ENCODE data around the gene CCKAR. TPM values are rescaled to one million over a fixed set of nuclear protein-coding genes. Genes with fewer than 3 reads are reported as not detected.

CCKAR gene
- total RNA-seq, 2 experiments from 2014 or later = not detected

DNA sequence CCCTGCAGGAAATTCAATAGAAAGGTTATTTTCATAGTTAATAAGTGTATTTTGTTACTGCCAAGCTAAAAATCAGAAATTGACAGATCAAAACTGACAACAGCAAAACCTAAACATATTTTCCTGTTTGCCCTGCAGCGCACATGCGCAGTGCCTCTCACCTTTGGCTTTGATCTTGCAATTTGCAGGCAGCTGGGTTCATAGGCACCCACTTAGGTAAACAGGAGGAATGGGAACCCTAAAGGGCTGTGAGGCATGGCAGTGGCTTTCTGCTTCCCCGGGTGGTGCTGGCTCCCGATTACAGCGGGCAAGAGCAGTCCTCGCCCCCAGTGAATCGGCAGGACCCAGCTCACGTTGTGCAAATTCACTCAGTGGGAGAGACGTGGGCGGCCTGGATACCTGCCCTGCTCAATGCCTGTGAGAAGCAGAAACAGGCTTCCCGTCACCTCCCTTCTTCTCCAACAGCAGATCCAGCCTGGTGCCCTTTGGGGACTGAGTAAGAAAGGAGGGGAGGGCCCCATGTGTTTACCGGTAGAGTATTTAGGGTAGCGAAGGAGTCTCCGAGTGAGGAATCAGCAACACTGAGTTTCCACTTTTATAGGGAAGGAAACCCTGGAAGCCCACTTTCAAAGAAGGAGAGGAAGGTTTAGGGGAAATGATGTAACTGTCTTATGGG, 25.7 kb downstream of the CCKAR start:
- H3K4me3 Mint-ChIP-seq = no peak overlapping the region
- H3K36me3 Mint-ChIP-seq (ENCODE audit: low read depth) = no peaks in the 10 kb centered on the region
- H3K27ac Mint-ChIP-seq = no peak overlapping the region
- POLR2A ChIA-PET = no interaction called here
- CTCF ChIA-PET = no interaction called here
- H3K9me3 Mint-ChIP-seq = no peaks in the 10 kb centered on the region
- H3K27me3 Mint-ChIP-seq = no peaks in the 10 kb centered on the region
- peaks cover under 1% of the 10 kb centered on the region for H3K4me1 Mint-ChIP-seq
- no peak for DNase-seq

DNA sequence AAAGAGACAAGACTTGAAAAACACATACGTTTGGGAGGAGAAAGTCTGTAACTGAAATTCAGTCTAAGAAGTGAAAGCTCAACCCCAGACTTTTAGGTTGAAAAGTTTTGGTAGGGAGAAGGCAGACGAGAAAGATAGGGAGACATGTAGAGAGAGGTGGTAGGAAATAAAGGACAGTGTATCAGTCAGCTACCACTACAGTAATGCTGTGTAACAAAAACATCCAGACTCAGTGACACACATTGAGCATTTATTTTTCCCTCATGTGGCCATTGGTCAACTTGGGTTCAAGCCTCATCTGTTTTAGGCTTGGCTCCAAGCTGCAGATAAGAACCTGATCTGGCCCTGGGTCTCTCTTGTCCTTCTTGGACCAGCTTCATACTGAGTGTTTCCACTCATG, 26.9 kb downstream of the CCKAR start:
- H3K4me1 Mint-ChIP-seq = peaks cover 7% of the 10 kb centered on the region
- POLR2A ChIA-PET = no interaction called here
- DNase-seq = no peak
- no peaks in the 10 kb centered on the region for H3K27me3 Mint-ChIP-seq
- H3K27ac Mint-ChIP-seq = no peak overlapping the region
- CTCF ChIA-PET = interaction anchor here (0.8 kb wide), 1 partner anchor 15 kb away, joined by 3 read pairs; no protein-coding TSS in a partner anchor
- H3K9me3 Mint-ChIP-seq = no peaks in the 10 kb centered on the region
- no peaks in the 10 kb centered on the region for H3K36me3 Mint-ChIP-seq (ENCODE audit: low read depth)
- H3K4me3 Mint-ChIP-seq = no peak overlapping the region

- CTCF ChIA-PET = interaction anchor here (0.8 kb wide), 1 partner anchor 15 kb away, joined by 3 read pairs; no protein-coding TSS in a partner anchor
- POLR2A ChIA-PET = no interaction called here
- no peaks in the 10 kb centered on the region for H3K9me3 Mint-ChIP-seq
Measured at GRCh38 chr4:26462874-26463273, 27.4 kb downstream of the CCKAR start.

GRCh38 chr4:26459756-26460530, 30.3 kb downstream of the CCKAR start:
- POLR2A ChIA-PET = no interaction called here
- Mint-ChIP-seq H3K9me3 (no peaks in the 10 kb centered on the region), H3K4me3 (no peak overlapping the region), H3K4me1 (peaks cover 22% of the 10 kb centered on the region), H3K27ac (no peak overlapping the region), H3K36me3 (ENCODE audit: low read depth) (no peaks in the 10 kb centered on the region), H3K27me3 (no peaks in the 10 kb centered on the region)
- DNase-seq = no peak
- CTCF ChIA-PET = interaction anchor here (1.3 kb wide), 1 partner anchor 8 kb away, joined by 4 read pairs; no protein-coding TSS in a partner anchor

More at GRCh38 chr4:26462874-26463273, 27.4 kb downstream of the CCKAR start:
- Mint-ChIP-seq H3K36me3 (ENCODE audit: low read depth) (no peaks in the 10 kb centered on the region), H3K27me3 (no peaks in the 10 kb centered on the region), H3K27ac (no peak overlapping the region), H3K4me3 (no peak overlapping the region), H3K4me1 (peaks cover 12% of the 10 kb centered on the region)
- no peak for DNase-seq

DNA sequence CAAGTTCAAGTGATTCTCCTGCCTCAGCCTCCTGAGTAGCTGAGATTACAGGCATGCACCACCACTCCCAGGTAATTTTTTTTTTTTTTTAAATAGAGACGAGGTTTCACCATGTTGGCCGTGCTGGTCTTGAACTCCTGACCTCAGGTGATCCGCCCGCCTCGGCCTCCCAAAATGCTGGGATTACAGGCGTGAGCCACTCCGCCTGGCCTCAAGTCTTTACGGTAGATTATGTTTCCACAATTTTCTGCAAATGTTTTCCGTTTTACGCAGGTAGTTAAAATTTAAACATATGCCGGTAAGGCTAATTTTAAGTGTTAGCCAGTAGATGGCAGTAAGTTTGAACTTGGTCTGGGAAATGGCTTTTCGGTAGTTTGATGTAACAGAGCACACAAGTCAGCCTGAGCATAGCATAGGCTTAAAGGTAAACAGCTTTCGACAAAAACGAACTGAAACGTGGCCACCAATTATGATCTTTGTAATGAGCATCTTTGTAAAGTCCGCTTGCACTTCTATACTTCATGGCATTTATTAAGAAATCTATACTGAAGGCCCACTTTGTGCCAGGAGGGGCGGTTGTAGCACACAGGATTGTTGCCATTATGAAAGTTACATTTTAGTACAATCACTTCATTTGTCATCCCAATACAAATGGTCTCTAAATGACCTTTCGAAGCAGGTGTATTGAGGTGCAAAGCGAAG, 31.1 kb downstream of the CCKAR start:
- peaks cover 22% of the 10 kb centered on the region for H3K4me1 Mint-ChIP-seq
- peak; percentile 21 for DNase-seq
- H3K27ac Mint-ChIP-seq = no peak overlapping the region
- no peaks in the 10 kb centered on the region for H3K27me3 Mint-ChIP-seq
- ChIA-PET POLR2A (no interaction called here), CTCF (interaction anchor here (0.6 to 1.3 kb wide), 3 partner anchors 7 to 77 kb away, joined by 3 to 4 read pairs (median 3); no protein-coding TSS in a partner anchor)
- peak overlapping the region; percentile 33 for H3K4me3 Mint-ChIP-seq
- H3K9me3 Mint-ChIP-seq = no peaks in the 10 kb centered on the region
- no peaks in the 10 kb centered on the region for H3K36me3 Mint-ChIP-seq (ENCODE audit: low read depth)

DNA sequence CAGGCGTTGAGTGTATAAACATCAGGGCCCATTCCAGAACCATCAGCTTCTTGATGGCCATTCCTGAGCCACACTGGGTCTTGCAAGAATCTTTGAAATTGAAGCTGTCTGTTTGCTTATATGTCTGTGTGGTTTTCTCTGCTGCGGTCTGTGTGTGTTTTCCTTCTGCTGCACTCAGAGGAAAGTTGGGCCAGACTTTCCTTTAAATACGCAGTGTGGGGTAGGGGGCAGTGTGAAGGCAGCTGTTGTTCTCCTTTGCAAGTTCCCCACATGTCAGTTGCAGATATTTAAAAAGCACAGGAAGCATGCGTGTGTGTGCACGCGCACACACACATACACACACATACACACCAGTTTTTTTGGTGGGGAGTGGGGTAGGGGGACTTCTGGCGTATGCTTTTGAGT, 32.1 kb downstream of the CCKAR start:
- CTCF ChIA-PET = interaction anchor here (1.6 kb wide), 1 partner anchor 15 kb away, joined by 3 read pairs; no protein-coding TSS in a partner anchor
- Mint-ChIP-seq H3K9me3 (no peaks in the 10 kb centered on the region), H3K36me3 (ENCODE audit: low read depth) (no peaks in the 10 kb centered on the region), H3K27me3 (no peaks in the 10 kb centered on the region), H3K4me1 (peaks cover 22% of the 10 kb centered on the region), H3K27ac (peak overlapping the region; percentile 65), H3K4me3 (no peak overlapping the region)
- POLR2A ChIA-PET = no interaction called here
- DNase-seq = peak; percentile 46

DNA sequence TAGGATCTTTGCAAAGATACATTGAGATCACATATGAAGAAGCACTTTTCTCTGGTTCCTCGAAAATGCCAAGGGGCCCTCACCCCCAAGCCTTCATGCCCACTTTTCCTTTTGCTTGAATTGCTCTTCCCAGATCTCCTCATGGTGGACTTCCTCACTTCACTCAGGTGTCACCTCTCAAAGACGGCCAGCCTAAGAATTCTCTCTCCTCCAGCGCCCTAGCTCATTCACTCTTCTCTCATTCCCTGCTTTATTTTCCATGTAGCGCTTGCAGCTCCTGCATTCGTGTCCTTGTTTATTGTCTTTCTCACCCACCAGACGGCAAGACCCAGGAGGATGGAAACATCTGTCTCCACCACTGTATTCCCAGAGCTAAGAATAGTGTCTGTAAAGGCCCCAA, 32.9 kb downstream of the CCKAR start:
- Mint-ChIP-seq H3K27ac (peak overlapping the region; percentile 11), H3K9me3 (no peaks in the 10 kb centered on the region), H3K36me3 (ENCODE audit: low read depth) (no peaks in the 10 kb centered on the region), H3K4me3 (no peak overlapping the region), H3K4me1 (peaks cover 22% of the 10 kb centered on the region), H3K27me3 (no peaks in the 10 kb centered on the region)
- POLR2A ChIA-PET = no interaction called here
- DNase-seq = no peak
- CTCF ChIA-PET = interaction anchor here (1.6 kb wide), 1 partner anchor 16 kb away, joined by 3 read pairs; no protein-coding TSS in a partner anchor

DNA sequence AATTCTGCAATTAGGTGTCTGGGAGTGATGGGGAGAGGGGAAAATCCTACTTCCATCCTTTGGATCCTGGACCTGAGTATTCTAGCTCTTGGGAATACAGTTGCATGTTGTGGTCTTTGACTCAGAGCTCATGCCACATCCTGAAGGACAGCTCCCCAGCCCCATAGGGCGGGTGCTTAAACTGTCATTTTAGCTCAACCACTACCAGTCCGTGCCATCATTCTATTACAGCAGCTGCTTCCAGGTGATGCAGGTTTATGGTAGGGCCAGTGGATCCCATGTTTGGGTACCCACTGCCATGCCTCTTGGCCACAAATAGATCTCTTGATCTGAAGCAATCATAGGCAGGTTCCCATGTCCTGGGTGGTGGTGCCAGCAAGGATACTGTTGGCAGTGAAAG, 34.7 kb downstream of the CCKAR start:
- DNase-seq = no peak
- Mint-ChIP-seq H3K36me3 (ENCODE audit: low read depth) (no peaks in the 10 kb centered on the region), H3K4me1 (peaks cover 22% of the 10 kb centered on the region), H3K27ac (no peak overlapping the region), H3K27me3 (no peaks in the 10 kb centered on the region), H3K4me3 (no peak overlapping the region), H3K9me3 (no peaks in the 10 kb centered on the region)
- CTCF ChIA-PET = no interaction called here
- POLR2A ChIA-PET = no interaction called here

GRCh38 chr4:26454961-26455360, 35.3 kb downstream of the CCKAR start:
- Mint-ChIP-seq H3K4me3 (no peak overlapping the region), H3K4me1 (peaks cover 22% of the 10 kb centered on the region), H3K27me3 (no peaks in the 10 kb centered on the region), H3K36me3 (ENCODE audit: low read depth) (no peaks in the 10 kb centered on the region), H3K27ac (no peak overlapping the region), H3K9me3 (no peaks in the 10 kb centered on the region)
- ChIA-PET POLR2A (no interaction called here), CTCF (no interaction called here)
- no peak for DNase-seq

DNA sequence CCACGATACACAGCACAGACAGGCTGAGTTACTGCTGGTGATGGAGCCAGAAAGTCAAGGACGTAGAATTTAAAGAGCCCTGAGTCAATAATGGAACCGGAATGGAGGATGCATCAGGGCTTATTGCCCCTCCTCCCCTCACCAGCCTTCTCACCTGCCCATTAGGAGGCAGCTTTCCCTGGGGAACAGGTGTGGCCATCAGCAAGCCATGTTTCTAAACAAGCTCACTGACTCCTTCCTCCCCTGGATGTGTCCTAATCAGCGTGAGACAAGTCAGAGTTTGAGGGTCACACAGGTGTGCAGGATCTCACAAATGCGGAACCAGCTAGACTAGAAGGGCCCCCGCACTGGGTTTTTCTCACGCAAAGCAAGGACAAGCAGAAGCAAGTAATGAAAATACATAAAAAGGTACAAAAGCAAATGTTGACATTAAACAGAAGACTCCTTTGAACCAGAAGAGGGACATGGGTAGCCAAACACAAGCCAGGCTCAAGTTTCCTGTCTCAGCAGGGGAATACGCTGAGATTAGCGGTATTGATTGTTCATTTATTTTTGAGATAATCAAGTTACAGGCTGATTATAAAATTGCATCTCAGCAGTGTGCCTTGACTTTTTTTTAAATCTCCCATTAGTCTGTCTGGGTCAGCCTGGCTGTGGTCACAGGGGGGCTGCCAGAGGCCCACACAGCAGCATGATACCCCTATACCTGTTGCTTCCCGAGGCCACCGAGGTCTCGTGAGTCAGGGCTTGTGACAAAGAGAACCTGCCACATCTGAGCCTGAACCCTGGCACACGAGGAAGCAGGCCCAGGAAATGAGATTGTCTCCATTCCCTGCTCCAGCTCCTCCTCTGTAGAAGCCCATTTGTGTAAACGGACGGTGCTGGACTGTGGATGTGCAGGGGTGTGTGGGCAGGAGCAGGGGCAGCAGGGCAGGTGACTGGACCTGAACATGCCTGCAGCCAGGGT, 37.4 kb downstream of the CCKAR start:
- no peak for DNase-seq
- H3K4me1 Mint-ChIP-seq = peaks cover 10% of the 10 kb centered on the region
- peaks cover 8% of the 10 kb centered on the region for H3K27me3 Mint-ChIP-seq
- H3K4me3 Mint-ChIP-seq = no peak overlapping the region
- ChIA-PET POLR2A (no interaction called here), CTCF (interaction anchor here (0.7 to 1.6 kb wide), 4 partner anchors 7 to 541 kb away, joined by 3 to 4 read pairs (median 4); no protein-coding TSS in a partner anchor)
- no peaks in the 10 kb centered on the region for H3K9me3 Mint-ChIP-seq
- no peak overlapping the region for H3K27ac Mint-ChIP-seq
- no peaks in the 10 kb centered on the region for H3K36me3 Mint-ChIP-seq (ENCODE audit: low read depth)

- H3K4me1 Mint-ChIP-seq = no peaks in the 10 kb centered on the region
- CTCF ChIA-PET = interaction anchor here (0.6 to 1.6 kb wide), 4 partner anchors 9 to 120 kb away, joined by 3 to 4 read pairs (median 4); no protein-coding TSS in a partner anchor
- no peak overlapping the region for H3K27ac Mint-ChIP-seq
- no peak for DNase-seq
- no peak overlapping the region for H3K4me3 Mint-ChIP-seq
- no peaks in the 10 kb centered on the region for H3K36me3 Mint-ChIP-seq (ENCODE audit: low read depth)
- no peaks in the 10 kb centered on the region for H3K9me3 Mint-ChIP-seq
- peaks cover 12% of the 10 kb centered on the region for H3K27me3 Mint-ChIP-seq
- POLR2A ChIA-PET = no interaction called here
Measured at GRCh38 chr4:26451597-26451996, 38.7 kb downstream of the CCKAR start.

GRCh38 chr4:26450418-26450817, 39.9 kb downstream of the CCKAR start:
- DNase-seq = no peak
- CTCF ChIA-PET = no interaction called here
- peaks cover 16% of the 10 kb centered on the region for H3K27me3 Mint-ChIP-seq
- H3K4me3 Mint-ChIP-seq = no peak overlapping the region
- H3K36me3 Mint-ChIP-seq (ENCODE audit: low read depth) = peaks cover 2% of the 10 kb centered on the region
- no peaks in the 10 kb centered on the region for H3K4me1 Mint-ChIP-seq
- H3K27ac Mint-ChIP-seq = no peak overlapping the region
- POLR2A ChIA-PET = no interaction called here
- H3K9me3 Mint-ChIP-seq = peaks cover 3% of the 10 kb centered on the region

Data from activated CD4-positive, alpha-beta T cell treated with anti-CD3 and anti-CD28 coated beads, Interleukin-2, amount 10 ng/mL, durations not matched to agents 7 days and 5 days (primary cell).